OCI-LY1 (cell line): ENCODE data around the gene DNAJB7.
"Not testable (repeated sequence)": the region's sequence is repeated elsewhere in the genome, so short reads cannot be mapped to it uniquely, and the experiment has no call there.

Experiments used
- H2AFZ ChIP-seq: fragments of 200-600 bp; sonication (generic), shearing (Covaris generic); 2 replicates; pipeline ENCODE4 v1.6.0; 2014; ENCODE audit warnings: antibody characterized with exemption, mild to moderate bottlenecking, low read length
- H3F3A ChIP-seq: fragments of 200-600 bp; sonication (generic), shearing (Covaris generic); 2 replicates; pipeline ENCODE4 v1.6.0; 2014; ENCODE audit warnings: mild to moderate bottlenecking, antibody characterized with exemption, low read length, moderate library complexity; ENCODE audit not compliant: insufficient read depth
- H3K27ac ChIP-seq: fragments of 200-600 bp; sonication (generic); 2 replicates; pipeline ENCODE4 v1.5.1; 2014; ENCODE audit warnings: low read length, mixed run types, mild to moderate bottlenecking, low read depth; ENCODE audit not compliant: poor library complexity, severe bottlenecking
- H3K27me3 ChIP-seq: fragments of 200-600 bp; sonication (generic); 2 replicates; pipeline ENCODE4 v1.6.0; 2014; ENCODE audit warnings: antibody characterized with exemption, mild to moderate bottlenecking, low read length, moderate library complexity; ENCODE audit not compliant: insufficient read depth
- H3K36me3 ChIP-seq: fragments of 200-600 bp; sonication (generic); 2 replicates; pipeline ENCODE4 v1.6.1; 2014; ENCODE audit warnings: mild to moderate bottlenecking, antibody characterized with exemption, low read length, moderate library complexity, mixed read lengths; ENCODE audit not compliant: insufficient read depth
- H3K4me1 ChIP-seq: fragments of 200-600 bp; sonication (generic); 2 replicates; pipeline ENCODE4 v1.5.1; 2014; ENCODE audit warnings: mild to moderate bottlenecking, low read length, moderate library complexity; ENCODE audit not compliant: insufficient read depth, severe bottlenecking
- H3K4me2 ChIP-seq: fragments of 200-600 bp; sonication (generic), shearing (Covaris generic); 2 replicates; pipeline ENCODE4 v1.6.1; 2014; ENCODE audit warnings: low read length
- H3K4me3 ChIP-seq: fragments of 200-600 bp; sonication (generic); 2 replicates; pipeline ENCODE4 v1.5.1; 2014; ENCODE audit warnings: low read length, low read depth, mild to moderate bottlenecking, mixed read lengths; ENCODE audit not compliant: poor library complexity, severe bottlenecking
- H3K79me2 ChIP-seq: fragments of 200-600 bp; shearing (Covaris generic); 2 replicates; pipeline ENCODE4 v1.6.1; 2016; ENCODE audit warnings: mixed run types, low read length, mixed read lengths; ENCODE audit not compliant: insufficient read depth
- H3K9ac ChIP-seq: fragments of 200-600 bp; sonication (generic), shearing (Covaris generic); 2 replicates; pipeline ENCODE4 v1.6.1; 2014; ENCODE audit warnings: mild to moderate bottlenecking, low read length, mixed read lengths
- H3K9me2 ChIP-seq: fragments of 200-600 bp; sonication (generic), shearing (Covaris generic); 2 replicates; pipeline ENCODE4 v1.6.1; 2014; ENCODE audit warnings: low read depth, mild to moderate bottlenecking, low read length, mixed read lengths
- H3K9me3 ChIP-seq: fragments of 200-600 bp; shearing (Covaris generic); 2 replicates; pipeline ENCODE4 v1.6.1; 2014; ENCODE audit warnings: low read length, mixed read lengths
- H4K20me1 ChIP-seq: fragments of 200-600 bp; sonication (generic), shearing (Covaris generic); 2 replicates; pipeline ENCODE4 v1.6.0; 2016; ENCODE audit warnings: mild to moderate bottlenecking, low read length; ENCODE audit not compliant: insufficient read depth
- CTCF ChIP-seq: fragments of 200-600 bp; sonication (generic), shearing (Covaris generic); IDR thresholded peaks from 2 replicates; pipeline ENCODE4 v1.5.1; 2017; ENCODE audit warnings: mild to moderate bottlenecking, antibody characterized with exemption, low read length, moderate library complexity, mixed read lengths
- EZH2 ChIP-seq: fragments of 200-600 bp; sonication (generic), shearing (Covaris generic); IDR thresholded peaks from 2 replicates; pipeline ENCODE4 v1.8.0; 2017; ENCODE audit warnings: borderline replicate concordance, mixed run types, mild to moderate bottlenecking, antibody characterized with exemption, low read length, moderate library complexity, mixed read lengths

DNAJB7 gene

GRCh38 chr22:40876907-40877306 lies 15.0 kb upstream of the DNAJB7 start:
- Histone ChIP-seq H3K36me3 (peaks cover 11% of the 10 kb centered on the region; the same call in 1 of the 2 replicates), H3K4me2 (no peak overlapping the region), H4K20me1 (no peaks in the 10 kb centered on the region), H3K9me3 (no peaks in the 10 kb centered on the region), H3K4me3 (no peak overlapping the region), H3K9ac (no peak overlapping the region), H3K4me1 (no peaks in the 10 kb centered on the region), H3K79me2 (no peaks in the 10 kb centered on the region), H3K27ac (no peak overlapping the region), H2AFZ (no peak overlapping the region), H3F3A (no peaks in the 10 kb centered on the region), H3K9me2 (no peaks in the 10 kb centered on the region), H3K27me3 (no peaks in the 10 kb centered on the region)
- TF ChIP-seq CTCF (no peak), EZH2 (no peak)

- H2AFZ ChIP-seq, result no peak overlapping the region
- H3K9me2 ChIP-seq, result no peaks in the 10 kb centered on the region
- H3K9me3 ChIP-seq, result no peaks in the 10 kb centered on the region
- H3K4me1 ChIP-seq, result no peaks in the 10 kb centered on the region
- no peak overlapping the region for H3K27ac ChIP-seq
- no peaks in the 10 kb centered on the region for H3F3A ChIP-seq
- H3K27me3 ChIP-seq, result no peaks in the 10 kb centered on the region
- H3K9ac ChIP-seq, result no peak overlapping the region
- peaks cover 11% of the 10 kb centered on the region; the same call in 1 of the 2 replicates for H3K36me3 ChIP-seq
- TF ChIP-seq CTCF, result no peak
- H3K4me2 ChIP-seq, result no peak overlapping the region
- H3K4me3 ChIP-seq, result no peak overlapping the region
- no peaks in the 10 kb centered on the region for H3K79me2 ChIP-seq
- no peaks in the 10 kb centered on the region for H4K20me1 ChIP-seq
These were observed 13.2 kb upstream of the DNAJB7 start for GRCh38 chr22:40875111-40875510.

- no peak overlapping the region for H3K4me2 ChIP-seq
- TF ChIP-seq CTCF (no peak), EZH2 (no peak)
These were observed 12.1 kb upstream of the DNAJB7 start for GRCh38 chr22:40874016-40874415.

GRCh38 chr22:40868379-40868778 lies 6.5 kb upstream of the DNAJB7 start:
- H3F3A ChIP-seq, H3K4me1 ChIP-seq, H3K9ac ChIP-seq, H4K20me1 ChIP-seq, H3K79me2 ChIP-seq, H3K27ac ChIP-seq, H3K36me3 ChIP-seq, H3K9me3 ChIP-seq, H3K9me2 ChIP-seq, H2AFZ ChIP-seq, H3K4me2 ChIP-seq, H3K27me3 ChIP-seq, H3K4me3 ChIP-seq: not testable (repeated sequence)

More at GRCh38 chr22:40874016-40874415, 12.1 kb upstream of the DNAJB7 start:
- Histone ChIP-seq H3K27ac (no peak overlapping the region), H3K27me3 (no peaks in the 10 kb centered on the region), H3K4me1 (no peaks in the 10 kb centered on the region), H3F3A (no peaks in the 10 kb centered on the region), H4K20me1 (no peaks in the 10 kb centered on the region), H3K4me3 (no peak overlapping the region), H2AFZ (no peak overlapping the region), H3K9ac (no peak overlapping the region), H3K36me3 (peaks cover 15% of the 10 kb centered on the region; the same call in 1 of the 2 replicates), H3K9me2 (no peaks in the 10 kb centered on the region), H3K9me3 (no peaks in the 10 kb centered on the region), H3K79me2 (no peaks in the 10 kb centered on the region)
